GM12801 (cell line): ENCODE data around the gene LARP4.

Experiments used
- TF ChIP-seq, protein P1 (sequence below): IDR thresholded peaks from one replicate; pipeline ENCODE4 v1.5.1; 2011; ENCODE audit warnings: control low read depth; ENCODE audit not compliant: insufficient read length; ENCODE audit errors: extremely low read depth

LARP4 gene

DNA sequence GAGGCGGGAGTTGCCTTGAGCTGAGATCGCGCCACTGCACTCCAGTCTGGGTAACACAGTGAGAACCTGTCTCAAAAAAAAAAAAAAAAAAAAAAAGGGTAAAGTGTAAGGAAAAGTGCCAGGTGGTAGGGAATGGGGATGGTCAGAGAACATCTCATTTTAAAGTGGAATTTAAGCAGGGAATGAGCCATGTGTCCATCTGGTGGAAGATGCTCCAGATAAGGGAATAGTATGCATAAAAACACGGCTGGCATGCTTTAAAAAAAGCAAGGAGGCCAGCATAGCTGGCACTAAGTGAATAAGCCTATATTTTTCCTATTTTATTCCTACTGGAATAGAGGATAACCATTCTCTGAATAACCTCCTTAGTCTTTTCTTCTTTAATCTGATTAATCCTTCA is 38.0 kb upstream of the LARP4 start:
- TF ChIP-seq, protein P1, sequence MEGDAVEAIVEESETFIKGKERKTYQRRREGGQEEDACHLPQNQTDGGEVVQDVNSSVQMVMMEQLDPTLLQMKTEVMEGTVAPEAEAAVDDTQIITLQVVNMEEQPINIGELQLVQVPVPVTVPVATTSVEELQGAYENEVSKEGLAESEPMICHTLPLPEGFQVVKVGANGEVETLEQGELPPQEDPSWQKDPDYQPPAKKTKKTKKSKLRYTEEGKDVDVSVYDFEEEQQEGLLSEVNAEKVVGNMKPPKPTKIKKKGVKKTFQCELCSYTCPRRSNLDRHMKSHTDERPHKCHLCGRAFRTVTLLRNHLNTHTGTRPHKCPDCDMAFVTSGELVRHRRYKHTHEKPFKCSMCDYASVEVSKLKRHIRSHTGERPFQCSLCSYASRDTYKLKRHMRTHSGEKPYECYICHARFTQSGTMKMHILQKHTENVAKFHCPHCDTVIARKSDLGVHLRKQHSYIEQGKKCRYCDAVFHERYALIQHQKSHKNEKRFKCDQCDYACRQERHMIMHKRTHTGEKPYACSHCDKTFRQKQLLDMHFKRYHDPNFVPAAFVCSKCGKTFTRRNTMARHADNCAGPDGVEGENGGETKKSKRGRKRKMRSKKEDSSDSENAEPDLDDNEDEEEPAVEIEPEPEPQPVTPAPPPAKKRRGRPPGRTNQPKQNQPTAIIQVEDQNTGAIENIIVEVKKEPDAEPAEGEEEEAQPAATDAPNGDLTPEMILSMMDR = no peak

DNA sequence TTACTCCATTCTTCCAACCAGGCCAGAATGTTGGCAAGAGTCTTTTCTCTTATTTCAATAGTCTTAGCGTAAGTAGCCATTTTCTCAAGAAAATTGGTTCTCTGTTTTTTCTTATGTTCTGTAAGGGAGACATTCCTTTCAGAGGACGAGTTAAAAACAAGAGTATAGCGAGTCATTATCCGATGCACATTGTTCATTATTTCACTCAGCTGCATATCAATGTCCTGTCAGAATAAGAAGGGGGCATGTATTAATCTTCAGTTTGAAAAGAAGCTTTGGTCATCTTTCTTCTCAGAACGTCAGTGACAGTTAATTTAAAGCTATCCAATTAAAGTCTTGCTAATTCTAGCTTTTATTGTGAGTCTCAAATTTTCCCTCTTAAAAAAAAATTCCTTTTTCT is 37.5 kb upstream of the LARP4 start:
- TF ChIP-seq, protein P1 = no peak

DNA sequence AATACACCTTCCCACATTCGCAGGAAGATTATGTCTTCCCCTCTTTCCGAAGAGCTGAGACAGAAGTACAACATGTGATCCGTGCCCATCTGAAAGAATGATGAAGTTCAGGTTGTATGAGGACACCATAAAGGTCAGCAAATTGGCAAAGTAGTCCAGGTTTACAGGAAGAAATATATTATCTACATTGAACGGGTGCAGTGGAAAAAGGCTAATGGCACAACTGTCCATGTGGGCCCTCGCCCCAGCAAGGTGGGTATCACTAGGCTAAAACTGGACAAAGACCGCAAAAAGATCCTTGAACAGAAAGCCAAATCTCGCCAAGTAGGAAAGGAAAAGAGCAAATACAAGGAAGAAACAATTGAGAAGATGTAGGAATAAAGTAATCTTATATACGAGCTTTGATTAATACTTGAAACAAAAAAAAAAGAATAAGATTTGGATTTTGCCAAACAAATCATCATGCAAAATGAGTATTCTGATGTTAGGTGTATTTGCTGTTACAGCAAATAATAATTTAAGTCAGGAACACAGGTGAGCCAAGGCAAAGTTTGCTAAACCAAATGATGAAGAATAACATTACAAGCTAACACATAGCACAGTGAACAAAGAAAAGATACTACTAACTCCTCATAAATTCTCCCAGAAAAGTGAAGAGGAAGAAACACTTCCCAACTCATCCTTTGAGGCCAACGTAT is 34.8 kb upstream of the LARP4 start:
- TF ChIP-seq, protein P1 = no peak

DNA sequence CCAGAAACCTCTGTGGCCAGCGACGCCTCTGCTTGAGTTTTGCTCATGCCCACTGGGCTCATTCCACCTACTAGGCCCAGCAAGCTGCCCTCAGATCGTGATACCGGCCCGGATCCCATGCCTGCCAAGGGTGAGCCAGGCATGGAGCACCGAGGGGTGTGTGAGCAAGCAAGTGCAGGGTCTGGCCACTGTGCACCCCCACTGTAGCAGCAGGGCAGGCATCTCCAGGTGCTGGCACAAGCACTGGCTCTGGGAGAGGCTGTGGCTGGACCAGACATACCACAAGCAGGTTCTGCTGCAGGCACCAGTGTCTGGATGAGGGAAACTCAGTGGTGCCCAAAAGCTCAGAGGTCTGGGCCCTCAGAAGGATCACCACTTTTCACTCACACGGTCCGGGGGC is 24.9 kb upstream of the LARP4 start:
- TF ChIP-seq, protein P1 = no peak

DNA sequence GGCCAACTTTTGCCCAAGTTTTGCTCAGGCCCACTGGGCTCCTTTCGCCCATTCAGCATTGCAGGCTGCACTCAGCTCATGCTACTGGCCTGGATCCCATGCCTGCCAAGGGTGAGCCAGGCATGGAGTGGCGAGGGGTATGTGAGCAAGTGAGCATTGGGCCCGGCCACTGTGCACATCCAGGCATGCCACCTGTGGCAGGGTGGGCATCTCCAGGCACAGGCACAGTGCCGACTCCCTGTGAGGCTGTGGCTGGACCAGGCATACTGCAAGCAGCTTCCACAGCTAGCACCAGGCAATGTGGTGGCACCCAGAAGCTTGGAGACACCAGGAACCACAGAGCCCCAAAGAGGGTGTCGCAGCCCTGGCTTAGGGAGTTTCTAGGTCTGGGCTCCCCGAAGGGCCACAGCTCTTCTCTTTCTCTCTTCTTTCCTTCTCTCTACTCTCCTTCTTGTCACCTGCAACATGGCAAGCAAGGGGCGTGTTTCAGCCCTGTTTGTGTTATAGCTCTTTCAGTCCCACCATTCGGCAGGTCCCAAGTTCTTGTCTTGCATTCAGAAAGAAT is 19.8 kb upstream of the LARP4 start:
- TF ChIP-seq, protein P1 = no peak

DNA sequence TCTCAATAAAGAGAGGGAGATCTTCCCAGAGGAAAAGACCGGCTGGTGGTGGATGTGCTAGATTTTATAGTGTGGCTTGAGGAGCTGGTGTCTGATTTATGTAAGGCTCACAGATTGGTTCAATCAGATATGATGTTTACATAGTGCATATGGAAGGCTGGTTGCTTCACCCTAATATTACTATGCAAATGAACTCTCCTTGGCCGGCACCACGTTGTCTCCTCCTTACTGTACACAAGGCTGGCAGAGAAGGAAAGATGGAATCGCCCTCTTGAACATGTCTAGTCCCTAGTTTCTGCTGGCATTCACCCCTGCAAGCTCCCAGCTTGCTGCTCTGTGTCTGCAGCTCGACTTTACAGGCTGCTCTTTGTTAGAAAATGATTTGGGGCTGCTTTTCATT is 13.2 kb upstream of the LARP4 start:
- TF ChIP-seq, protein P1 = no peak

DNA sequence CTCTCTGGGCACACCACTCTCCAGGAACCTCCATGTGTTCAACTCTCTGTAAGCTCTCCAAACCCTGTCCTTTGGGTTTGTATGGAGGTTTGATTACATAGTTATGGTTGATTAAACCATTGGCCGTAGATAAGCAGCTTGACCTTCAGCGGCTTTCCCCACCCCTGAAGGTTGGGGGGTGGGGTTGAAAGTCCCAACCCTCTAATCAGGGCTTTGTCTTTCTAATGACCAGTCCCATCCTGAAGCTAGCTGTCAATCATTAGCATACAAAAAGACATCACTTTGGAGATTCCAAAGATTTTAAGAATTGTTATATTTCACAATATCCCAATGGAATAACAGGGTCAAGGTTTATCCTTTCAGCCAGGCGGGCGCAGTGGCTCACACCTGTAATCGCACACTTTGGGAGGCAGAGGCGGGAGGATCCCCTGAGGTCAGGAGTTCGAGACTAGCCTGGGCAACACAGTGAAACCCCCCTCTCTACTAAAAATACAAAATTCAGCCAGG is 12.7 kb upstream of the LARP4 start:
- TF ChIP-seq, protein P1 = no peak
